Hematopoietic multipotent progenitor cell (in vitro differentiated cells): ENCODE data around the gene SPATA31C1. TPM values are rescaled to one million over a fixed set of nuclear protein-coding genes. Genes with fewer than 3 reads are reported as not detected.
"Not testable (repeated sequence)": the region's sequence is repeated elsewhere in the genome, so short reads cannot be mapped to it uniquely, and the experiment has no call there.

ENCODE experiments used
- DNase-seq, 3 donors: peaks; one replicate each; pipeline ENCODE4 v3.0.0-alpha.2; 2011 to 2015; ENCODE audit warnings: low read depth in 2 of 3, low spot score in 2 of 3
- total RNA-seq: library from RNA; depleted of rRNA; stranded (reverse); fragments of >200 nt; gene quantifications from one replicate; pipeline ENCODE4 v1.2.3, GENCODE V29; 2012

The SPATA31C1 gene
- total RNA-seq, 1 donor: under 0.01 TPM

DNA sequence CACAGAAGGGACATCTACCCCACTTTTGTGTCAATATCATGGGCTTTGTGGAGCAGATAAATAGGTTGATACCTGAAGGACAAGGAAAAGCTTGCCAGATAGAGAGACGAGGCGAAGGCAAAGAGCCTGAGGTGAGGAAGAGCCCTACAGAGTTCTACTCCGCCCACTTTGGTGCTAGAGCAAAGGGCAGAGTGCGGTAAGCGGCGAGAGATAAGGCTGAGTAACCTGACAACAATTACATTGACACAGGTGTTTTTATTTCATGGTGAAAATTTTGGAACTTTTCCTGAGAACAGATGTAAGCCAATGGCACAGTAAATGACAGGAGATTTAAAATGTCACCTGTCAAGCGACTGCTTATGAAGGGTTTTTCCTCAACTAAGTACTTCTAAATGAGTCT is 16.7 kb downstream of the SPATA31C1 start:
- not testable (repeated sequence) for DNase-seq

DNA sequence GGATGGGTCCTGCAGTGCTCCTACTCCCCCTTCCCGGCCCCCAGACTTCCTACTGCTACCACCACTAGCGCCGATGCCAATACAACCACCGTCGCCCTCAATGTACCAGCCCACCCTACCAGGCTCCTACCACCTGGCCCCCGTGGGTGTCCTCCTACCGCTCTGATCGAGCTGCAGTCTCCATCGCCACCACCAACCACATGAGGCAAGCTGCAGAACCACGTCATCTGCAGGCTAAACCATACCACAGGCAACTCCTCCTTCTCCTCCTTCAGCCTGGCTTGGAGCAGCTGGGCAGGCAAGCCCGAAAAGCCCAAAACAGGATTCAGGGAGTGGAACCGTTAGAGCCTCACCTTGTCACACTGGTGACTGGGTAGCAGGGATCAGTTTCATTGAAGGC is 19.6 kb downstream of the SPATA31C1 start:
- DNase-seq: not testable (repeated sequence)

- peak in 1 of 3 donors; percentile 53 for DNase-seq
Observed at GRCh38 chr9:87937918-87938317, 20.2 kb downstream of the SPATA31C1 start.

GRCh38 chr9:87938336-87938735 is 20.6 kb downstream of the SPATA31C1 start:
- DNase-seq: not testable (repeated sequence)

GRCh38 chr9:87939096-87939495 is 21.3 kb downstream of the SPATA31C1 start:
- DNase-seq: not testable (repeated sequence)

DNA sequence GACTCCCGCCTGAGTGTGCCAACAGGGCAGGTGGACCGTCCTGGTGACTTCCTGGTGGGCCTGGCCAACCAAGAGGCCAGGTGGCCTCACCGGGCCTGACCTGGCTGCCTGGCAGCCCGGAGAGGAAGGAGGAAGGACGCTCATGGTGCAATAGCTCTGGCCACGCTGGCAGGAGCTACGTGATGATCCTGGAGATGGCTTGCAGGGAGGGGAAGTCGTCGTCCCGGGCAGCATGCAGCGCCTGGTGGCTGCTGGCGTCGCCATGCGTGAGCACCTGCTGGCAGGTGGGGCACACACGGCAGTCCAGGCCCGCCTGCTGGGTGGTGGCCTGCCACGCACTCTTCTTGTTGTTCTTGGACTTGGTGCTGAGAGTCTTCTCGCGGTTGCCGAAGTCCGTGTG is 26.3 kb downstream of the SPATA31C1 start:
- DNase-seq: no peak

DNA sequence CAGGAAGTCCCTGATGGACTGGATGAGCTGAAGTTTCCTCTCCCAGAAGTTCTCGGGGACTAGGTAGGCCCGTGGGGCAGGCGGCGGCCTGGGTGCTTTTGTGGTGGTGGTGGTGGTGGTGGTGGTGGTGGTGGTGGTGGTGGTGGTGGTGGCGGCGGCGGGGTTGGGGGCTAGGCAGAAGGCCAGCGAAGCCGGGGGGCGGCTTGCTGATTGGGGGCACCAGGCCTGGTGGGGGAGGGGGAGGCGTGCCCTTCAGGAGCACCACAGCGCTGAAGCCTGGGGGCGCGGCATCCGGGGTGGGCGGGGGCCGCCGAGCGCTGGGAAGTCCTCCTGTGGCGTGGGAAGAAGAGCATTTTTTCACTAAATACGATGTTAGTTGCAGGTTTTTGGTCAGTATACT is 26.9 kb downstream of the SPATA31C1 start:
- no peak for DNase-seq

GRCh38 chr9:87950296-87950695 is 32.5 kb downstream of the SPATA31C1 start:
- no peak for DNase-seq

- peak in 2 of 3 donors; percentile 22 to 60 for DNase-seq
Observed at GRCh38 chr9:87950765-87951488, 33.2 kb downstream of the SPATA31C1 start.

GRCh38 chr9:87954230-87954629 is 36.5 kb downstream of the SPATA31C1 start:
- no peak for DNase-seq

DNA sequence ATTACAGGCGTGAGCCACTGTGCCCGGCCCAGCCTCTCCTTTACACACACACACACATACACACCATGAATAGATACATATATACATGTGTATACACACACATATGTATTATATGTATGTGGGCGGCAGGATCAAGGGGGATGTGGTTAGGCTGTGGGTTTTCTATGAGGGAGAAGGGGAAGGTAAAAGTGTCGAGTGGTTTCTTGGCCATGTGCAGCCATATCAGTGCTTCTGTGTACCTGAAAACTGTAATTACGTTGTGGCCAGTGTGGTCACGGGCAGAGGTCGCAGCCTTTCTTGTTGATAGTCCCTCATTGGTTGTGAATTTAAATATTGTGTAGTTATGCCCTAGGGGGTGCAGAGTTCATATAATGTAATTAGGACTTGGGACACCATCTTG is 40.1 kb downstream of the SPATA31C1 start:
- DNase-seq: no peak

GRCh38 chr9:87958591-87958990 is 40.8 kb downstream of the SPATA31C1 start:
- DNase-seq: no peak

DNA sequence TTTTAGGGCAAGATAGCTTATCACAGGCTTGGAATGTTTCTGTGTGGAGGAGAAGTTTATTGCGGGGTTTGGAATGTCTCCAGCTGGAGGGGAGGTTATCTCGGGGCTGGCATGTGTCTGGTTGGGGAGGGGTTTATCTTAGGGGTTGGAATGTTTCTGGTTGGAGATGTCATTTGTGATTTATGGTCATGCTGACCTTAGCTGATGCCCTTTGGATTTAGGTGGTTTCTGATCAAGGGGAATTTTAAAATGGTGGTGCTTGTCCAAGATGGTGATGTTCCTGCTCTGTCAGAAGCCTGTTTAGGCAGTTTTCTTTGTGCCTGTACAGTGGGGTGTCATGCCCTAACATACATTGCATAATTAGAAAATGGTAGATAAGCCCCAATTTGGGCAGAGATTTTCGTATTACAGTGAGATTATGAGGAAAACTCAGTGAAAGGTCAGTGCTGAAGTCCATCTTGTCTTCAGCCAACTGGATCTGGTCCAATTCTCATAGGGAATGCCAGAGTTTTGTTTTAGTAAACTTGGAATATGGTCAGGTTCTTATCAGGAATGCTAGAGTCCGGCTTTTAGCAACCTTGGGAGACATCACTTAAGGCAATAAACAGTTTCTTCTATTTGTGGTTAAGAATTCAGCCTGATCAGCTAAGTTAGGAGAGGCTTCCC is 42.3 kb downstream of the SPATA31C1 start:
- DNase-seq: no peak

DNA sequence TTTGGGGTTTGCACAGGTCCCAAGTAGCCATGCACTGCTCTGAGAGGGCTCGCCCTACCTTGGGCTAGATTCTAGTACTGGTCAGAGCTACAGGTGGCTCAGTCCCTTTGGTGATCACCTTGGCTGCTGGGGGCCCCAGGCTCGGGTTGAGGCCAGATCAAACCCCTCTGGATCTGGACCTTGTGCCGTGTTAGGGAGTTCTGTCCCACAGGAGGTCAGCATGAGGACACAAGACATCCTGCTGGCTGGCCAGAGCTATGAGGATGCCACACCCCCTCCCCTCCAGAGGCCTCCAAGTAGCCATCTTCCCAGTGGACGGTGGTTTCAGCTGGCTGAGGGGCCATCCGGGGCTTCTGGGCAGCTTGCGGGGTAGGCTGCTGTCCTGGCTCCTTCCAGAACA is 46.0 kb downstream of the SPATA31C1 start:
- no peak for DNase-seq

GRCh38 chr9:87964826-87965225 is 47.1 kb downstream of the SPATA31C1 start:
- DNase-seq: no peak

- DNase-seq: no peak
Observed at GRCh38 chr9:87968155-87968554, 50.4 kb downstream of the SPATA31C1 start.

DNA sequence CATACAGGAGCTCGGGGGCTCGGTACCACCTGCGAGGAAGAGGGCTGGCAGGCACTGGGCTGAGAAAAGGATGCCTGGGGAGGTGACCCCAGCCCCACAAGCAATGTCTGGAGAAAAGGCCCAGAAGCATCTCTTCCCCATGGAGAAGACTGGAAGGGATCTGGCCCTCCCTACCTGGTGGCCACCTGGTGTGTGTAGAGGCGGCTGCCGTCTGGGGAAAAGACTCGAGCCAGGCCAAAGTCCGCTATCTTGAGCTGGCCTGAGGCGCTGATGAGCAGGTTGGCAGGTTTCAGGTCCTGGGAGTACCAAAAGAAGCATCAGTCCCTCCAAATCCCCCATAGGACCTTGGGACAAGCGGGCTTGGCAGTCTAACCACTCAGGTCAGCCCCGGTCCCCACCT is 52.8 kb downstream of the SPATA31C1 start:
- no peak for DNase-seq

DNA sequence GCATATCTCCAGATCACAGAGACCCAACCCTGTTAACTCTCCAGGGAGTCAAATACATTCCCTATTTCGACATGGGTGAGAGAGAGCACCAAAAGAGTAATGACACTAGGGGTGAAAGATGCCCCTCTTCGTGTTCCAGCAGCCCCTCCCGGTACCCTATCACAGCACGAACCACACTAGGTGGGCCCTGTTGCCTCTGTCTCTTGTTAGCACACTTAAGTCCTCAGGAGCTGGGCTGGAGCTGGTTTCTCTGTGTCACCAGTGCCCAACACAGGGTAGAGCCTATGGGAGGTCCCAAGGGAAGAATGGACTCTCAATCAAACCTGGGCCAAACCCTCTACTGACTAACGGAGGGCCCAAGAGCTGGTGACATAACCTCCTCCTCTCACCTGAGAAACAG is 55.4 kb downstream of the SPATA31C1 start:
- no peak for DNase-seq
